Effector memory CD8-positive, alpha-beta T cell (primary cell): ENCODE data around the gene HTR4.

Experiments
- ATAC-seq: fragments of 150-1000 bp; cut with Tn5 transposase; replicated peaks from 2 replicates; pipeline ENCODE4 v1.10.0; 2021; ENCODE audit warnings: mild to moderate bottlenecking, moderate library complexity
- DNase-seq, 3 experiments: peaks; one replicate each; pipeline ENCODE4 v3.0.0; 2021
- H3K27ac Mint-ChIP-seq, 2 donors: one replicate each; pipeline ENCODE4 v1.8.0; 2022; ENCODE audit warnings: mild to moderate bottlenecking in 2 of 2, mixed read lengths in 2 of 2, moderate library complexity in 2 of 2
- H3K27me3 Mint-ChIP-seq, 2 donors: one replicate each; pipeline ENCODE4 v1.8.0; 2022; ENCODE audit warnings: mixed read lengths in 2 of 2
- H3K36me3 Mint-ChIP-seq: one replicate; pipeline ENCODE4 v1.8.0; 2022; ENCODE audit warnings: mild to moderate bottlenecking, moderate library complexity, mixed read lengths; ENCODE audit not compliant: insufficient read depth
- H3K4me1 Mint-ChIP-seq, 2 donors: one replicate each; pipeline ENCODE4 v1.8.0; 2022; ENCODE audit warnings: low read depth in 2 of 2, mixed read lengths in 2 of 2
- H3K4me3 Mint-ChIP-seq, 2 donors: one replicate each; pipeline ENCODE4 v1.8.0; 2022; ENCODE audit warnings: mild to moderate bottlenecking in 2 of 2, mixed read lengths in 2 of 2, moderate library complexity in 2 of 2
- H3K9me3 Mint-ChIP-seq, 2 donors: one replicate each; pipeline ENCODE4 v1.8.0; 2022; ENCODE audit warnings: mixed read lengths in 2 of 2

Gene HTR4

GRCh38 chr5:148465381-148466235, 188.7 kb downstream of the HTR4 start:
- H3K4me1 Mint-ChIP-seq: no peaks in the 10 kb centered on the region
- no peak overlapping the region for H3K27ac Mint-ChIP-seq
- no peak overlapping the region for H3K4me3 Mint-ChIP-seq
- no peaks in the 10 kb centered on the region for H3K36me3 Mint-ChIP-seq
- H3K9me3 Mint-ChIP-seq: no peaks in the 10 kb centered on the region
- DNase-seq: no peak
- no peak for ATAC-seq
- H3K27me3 Mint-ChIP-seq: peaks cover 0 to 7% of the 10 kb centered on the region in 2 donors

- H3K27ac Mint-ChIP-seq: no peak overlapping the region
- no peaks in the 10 kb centered on the region for H3K36me3 Mint-ChIP-seq
- DNase-seq (no peak), ATAC-seq (no peak)
- peaks cover 27 to 38% of the 10 kb centered on the region in 2 donors for H3K27me3 Mint-ChIP-seq
- no peaks in the 10 kb centered on the region for H3K9me3 Mint-ChIP-seq
- no peak overlapping the region for H3K4me3 Mint-ChIP-seq
- H3K4me1 Mint-ChIP-seq: no peaks in the 10 kb centered on the region
These were observed 194.7 kb downstream of the HTR4 start for GRCh38 chr5:148459669-148460068.

- H3K27me3 Mint-ChIP-seq: peaks cover 25 to 44% of the 10 kb centered on the region in 2 donors
- H3K27ac Mint-ChIP-seq: no peak overlapping the region
- DNase-seq (no peak), ATAC-seq (no peak)
- H3K36me3 Mint-ChIP-seq: no peaks in the 10 kb centered on the region
- H3K4me1 Mint-ChIP-seq: no peaks in the 10 kb centered on the region
- H3K9me3 Mint-ChIP-seq: no peaks in the 10 kb centered on the region
- no peak overlapping the region for H3K4me3 Mint-ChIP-seq
These were observed 196.1 kb downstream of the HTR4 start for GRCh38 chr5:148458036-148458888.

- DNase-seq: peak; percentile 8 to 49 (median 13)
These were observed 197.1 kb downstream of the HTR4 start for GRCh38 chr5:148457183-148457620.

GRCh38 chr5:148455185-148455584, 199.1 kb downstream of the HTR4 start:
- Mint-ChIP-seq H3K27ac (no peak overlapping the region), H3K36me3 (no peaks in the 10 kb centered on the region), H3K4me3 (no peak overlapping the region), H3K9me3 (no peaks in the 10 kb centered on the region), H3K27me3 (peaks cover 21 to 45% of the 10 kb centered on the region in 2 donors), H3K4me1 (no peaks in the 10 kb centered on the region)
- DNase-seq (no peak), ATAC-seq (no peak)

More at GRCh38 chr5:148457183-148457620, 197.1 kb downstream of the HTR4 start:
- Mint-ChIP-seq H3K36me3 (no peaks in the 10 kb centered on the region), H3K4me1 (no peaks in the 10 kb centered on the region), H3K4me3 (no peak overlapping the region), H3K9me3 (no peaks in the 10 kb centered on the region), H3K27ac (no peak overlapping the region), H3K27me3 (peaks cover 25 to 47% of the 10 kb centered on the region in 2 donors)
- peak; percentile 92 for ATAC-seq

GRCh38 chr5:148454576-148454975, 199.8 kb downstream of the HTR4 start:
- H3K4me3 Mint-ChIP-seq: no peak overlapping the region
- H3K36me3 Mint-ChIP-seq: no peaks in the 10 kb centered on the region
- ATAC-seq (no peak), DNase-seq (no peak)
- H3K9me3 Mint-ChIP-seq: no peaks in the 10 kb centered on the region
- H3K27ac Mint-ChIP-seq: no peak overlapping the region
- H3K27me3 Mint-ChIP-seq: peaks cover 15 to 38% of the 10 kb centered on the region in 2 donors
- H3K4me1 Mint-ChIP-seq: no peaks in the 10 kb centered on the region

GRCh38 chr5:148452499-148453193, 201.7 kb downstream of the HTR4 start:
- no peaks in the 10 kb centered on the region for H3K4me1 Mint-ChIP-seq
- ATAC-seq (no peak), DNase-seq (no peak)
- H3K27ac Mint-ChIP-seq: no peak overlapping the region
- H3K27me3 Mint-ChIP-seq: peaks cover 0 to 23% of the 10 kb centered on the region in 2 donors
- H3K4me3 Mint-ChIP-seq: no peak overlapping the region
- no peaks in the 10 kb centered on the region for H3K36me3 Mint-ChIP-seq
- no peaks in the 10 kb centered on the region for H3K9me3 Mint-ChIP-seq

GRCh38 chr5:148446611-148447010, 207.7 kb downstream of the HTR4 start:
- Mint-ChIP-seq H3K27ac (no peak overlapping the region), H3K27me3 (no peaks in the 10 kb centered on the region), H3K36me3 (peaks cover 22% of the 10 kb centered on the region), H3K4me3 (no peak overlapping the region), H3K9me3 (no peaks in the 10 kb centered on the region), H3K4me1 (no peaks in the 10 kb centered on the region)
- no peak for DNase-seq
- ATAC-seq: no peak

GRCh38 chr5:148445578-148445977, 208.7 kb downstream of the HTR4 start:
- Mint-ChIP-seq H3K9me3 (no peaks in the 10 kb centered on the region), H3K27me3 (no peaks in the 10 kb centered on the region), H3K4me3 (no peak overlapping the region), H3K4me1 (no peaks in the 10 kb centered on the region), H3K36me3 (peaks cover 31% of the 10 kb centered on the region), H3K27ac (no peak overlapping the region)
- ATAC-seq: no peak
- no peak for DNase-seq

GRCh38 chr5:148443998-148444397, 210.3 kb downstream of the HTR4 start:
- no peaks in the 10 kb centered on the region for H3K27me3 Mint-ChIP-seq
- DNase-seq: peak; percentile 46 to 62 (median 55)
- no peaks in the 10 kb centered on the region for H3K9me3 Mint-ChIP-seq
- H3K4me1 Mint-ChIP-seq: no peaks in the 10 kb centered on the region
- peak overlapping the region in 1 of 2 donors; percentile 13 for H3K27ac Mint-ChIP-seq
- H3K4me3 Mint-ChIP-seq: no peak overlapping the region
- ATAC-seq: peak; percentile 72
- peaks cover 47% of the 10 kb centered on the region for H3K36me3 Mint-ChIP-seq

- no peak for DNase-seq
- H3K4me3 Mint-ChIP-seq: no peak overlapping the region
- H3K27me3 Mint-ChIP-seq: no peaks in the 10 kb centered on the region
- H3K36me3 Mint-ChIP-seq: peaks cover 54% of the 10 kb centered on the region
- H3K4me1 Mint-ChIP-seq: no peaks in the 10 kb centered on the region
- ATAC-seq: no peak
- no peaks in the 10 kb centered on the region for H3K9me3 Mint-ChIP-seq
- no peak overlapping the region for H3K27ac Mint-ChIP-seq
These were observed 211.1 kb downstream of the HTR4 start for GRCh38 chr5:148443241-148443640.

- H3K9me3 Mint-ChIP-seq: no peaks in the 10 kb centered on the region
- H3K36me3 Mint-ChIP-seq: peaks cover 76% of the 10 kb centered on the region
- no peaks in the 10 kb centered on the region for H3K4me1 Mint-ChIP-seq
- H3K4me3 Mint-ChIP-seq: no peak overlapping the region
- DNase-seq: no peak
- no peak for ATAC-seq
- H3K27me3 Mint-ChIP-seq: no peaks in the 10 kb centered on the region
- no peak overlapping the region for H3K27ac Mint-ChIP-seq
These were observed 215.4 kb downstream of the HTR4 start for GRCh38 chr5:148438933-148439332.

GRCh38 chr5:148437249-148437648, 217.1 kb downstream of the HTR4 start:
- ATAC-seq: no peak
- peak overlapping the region; percentile 73 to 82 for H3K27ac Mint-ChIP-seq
- no peak overlapping the region for H3K4me3 Mint-ChIP-seq
- no peaks in the 10 kb centered on the region for H3K4me1 Mint-ChIP-seq
- DNase-seq: no peak
- no peaks in the 10 kb centered on the region for H3K9me3 Mint-ChIP-seq
- peaks cover 76% of the 10 kb centered on the region for H3K36me3 Mint-ChIP-seq
- no peaks in the 10 kb centered on the region for H3K27me3 Mint-ChIP-seq
